T-helper 22 cell (primary cell): ENCODE measurements around the gene TMEM14A.
"Not testable (repeated sequence)": the region's sequence is repeated elsewhere in the genome, so short reads cannot be mapped to it uniquely, and the experiment has no call there.

Source experiments
- DNase-seq: peaks from one replicate; pipeline ENCODE4 v3.0.0-alpha.2; 2020; ENCODE audit warnings: low read depth

TMEM14A gene

GRCh38 chr6:52697903-52698302 is 27.0 kb downstream of the TMEM14A start:
- no peak for DNase-seq

- DNase-seq, result no peak
These were observed 33.1 kb downstream of the TMEM14A start for GRCh38 chr6:52704060-52704459.

GRCh38 chr6:52704781-52705502 is 34.0 kb downstream of the TMEM14A start:
- DNase-seq, result not testable (repeated sequence)

- DNase-seq, result no peak
These were observed 35.1 kb downstream of the TMEM14A start for GRCh38 chr6:52706001-52706400.

- no peak for DNase-seq
These were observed 37.2 kb downstream of the TMEM14A start for GRCh38 chr6:52707963-52708680.

GRCh38 chr6:52712136-52712535 is 41.2 kb downstream of the TMEM14A start:
- DNase-seq, result no peak

GRCh38 chr6:52714761-52715160 is 43.8 kb downstream of the TMEM14A start:
- not testable (repeated sequence) for DNase-seq

GRCh38 chr6:52718550-52718949 is 47.6 kb downstream of the TMEM14A start:
- no peak for DNase-seq

GRCh38 chr6:52720321-52720720 is 49.4 kb downstream of the TMEM14A start:
- DNase-seq, result no peak

GRCh38 chr6:52724042-52724405 is 53.1 kb downstream of the TMEM14A start:
- no peak for DNase-seq

- peak; percentile 3 for DNase-seq
These were observed 53.7 kb downstream of the TMEM14A start for GRCh38 chr6:52724406-52725121.

- DNase-seq, result no peak
These were observed 54.2 kb downstream of the TMEM14A start for GRCh38 chr6:52725143-52725534.

- no peak for DNase-seq
These were observed 54.8 kb downstream of the TMEM14A start for GRCh38 chr6:52725535-52726192.

GRCh38 chr6:52726193-52726542 is 55.3 kb downstream of the TMEM14A start:
- DNase-seq, result no peak

GRCh38 chr6:52726741-52727535 is 56.0 kb downstream of the TMEM14A start:
- DNase-seq, result no peak

GRCh38 chr6:52727908-52728307 is 57.0 kb downstream of the TMEM14A start:
- no peak for DNase-seq

- no peak for DNase-seq
These were observed 57.5 kb downstream of the TMEM14A start for GRCh38 chr6:52728394-52728793.

- no peak for DNase-seq
These were observed 58.7 kb downstream of the TMEM14A start for GRCh38 chr6:52729576-52729975.

GRCh38 chr6:52731719-52732118 is 60.8 kb downstream of the TMEM14A start:
- no peak for DNase-seq

GRCh38 chr6:52733172-52733571 is 62.3 kb downstream of the TMEM14A start:
- DNase-seq, result no peak

- no peak for DNase-seq
These were observed 63.2 kb downstream of the TMEM14A start for GRCh38 chr6:52734072-52734471.

GRCh38 chr6:52735071-52735470 is 64.2 kb downstream of the TMEM14A start:
- DNase-seq, result no peak
